HepG2 (cell line): ENCODE measurements around the gene SNED1. TPM values are rescaled to one million over a fixed set of nuclear protein-coding genes. Genes with fewer than 3 reads are reported as not detected.
A peak's percentile ranks its signal among the peaks of the same experiment; 100 is the strongest.

Source experiments
- ATAC-seq: fragments of 200-7000 bp; cut with Tn5 transposase; 3 replicates; pipeline ENCODE4 v1.9.1; 2020; ENCODE audit warnings: mild to moderate bottlenecking, moderate library complexity
- BruUV-seq: library from RNA; stranded (reverse); fragments of 400-500 nt; replicated peaks from 2 replicates; lab custom pipeline; 2021; lab: Mats Ljungman, UMichigan
- CTCF ChIA-PET: fragments of 300-600 bp; formaldehyde crosslinking; extraction: SDS; loops from one replicate; lab custom pipeline; 2021; ENCODE audit warnings: low total read pairs, inconsistent platforms, low intra/inter-chr PET ratio; lab: Yijun Ruan, JAX
- POLR2A ChIA-PET: fragments of 350-600 bp; sonication (Branson Sonifier 250); formaldehyde crosslinking; loops from one replicate; lab custom pipeline; 2020; ENCODE audit warnings: antibody characterized with exemption, inconsistent platforms; lab: Yijun Ruan, JAX
- DNase-seq: peaks from one replicate; pipeline ENCODE4 v3.0.0-alpha.2; 2015; ENCODE audit warnings: low spot score
- FAIRE-seq: peaks from 3 replicates; lab custom pipeline; 2011; peaks lifted over from hg19 to GRCh38; lab: Jason Lieb, UNC
- H2AFZ ChIP-seq: one replicate; pipeline ENCODE4 v1.6.1; 2011; ENCODE audit warnings: low read length, inconsistent platforms
- H3K27ac ChIP-seq: fragments of 300-600 bp; 3 replicates; pipeline ENCODE4 v1.8.0; 2011; ENCODE audit warnings: mixed run types, mild to moderate bottlenecking, mixed read lengths, low read length, inconsistent platforms; ENCODE audit not compliant: insufficient read depth; ENCODE audit errors: extremely low read length
- H3K27me3 ChIP-seq, 2 experiments: fragments of 200-600 bp in 1 of 2; 2 replicates in 1 of 2; 3 replicates in 1 of 2; pipeline versions ENCODE4 v1.6.0 to v1.8.0; 2011; ENCODE audit warnings: low read length in 2 of 2, mild to moderate bottlenecking in 2 of 2, moderate library complexity in 2 of 2, inconsistent platforms in 1 of 2; ENCODE audit not compliant: insufficient read depth in 2 of 2, control insufficient read depth in 1 of 2
- H3K36me3 ChIP-seq, 2 experiments: fragments of 200-600 bp in 1 of 2; replicated peaks in 1 of 2; 2 replicates in 1 of 2; 3 replicates in 1 of 2; pipeline versions ENCODE4 v1.5.1 to v1.8.0; 2011; ENCODE audit warnings: low read length in 2 of 2, inconsistent platforms in 1 of 2; ENCODE audit not compliant: insufficient read depth in 2 of 2, control insufficient read depth in 1 of 2
- H3K4me1 ChIP-seq: 2 replicates; pipeline ENCODE4 v1.5.1; 2012; ENCODE audit warnings: low read length, inconsistent platforms; ENCODE audit not compliant: insufficient read depth
- H3K4me2 ChIP-seq: 2 replicates; pipeline ENCODE4 v1.6.0; 2011; ENCODE audit warnings: low read depth, low read length, inconsistent platforms
- H3K4me3 ChIP-seq, 3 experiments: fragments of 200-600 bp in 1 of 3; sonication (generic), shearing (Covaris generic) in 1 of 3; replicated peaks in 1 of 3; 2 replicates each; pipeline ENCODE4 v1.5.1; 2011 to 2016; ENCODE audit warnings: low read length in 3 of 3, inconsistent platforms in 2 of 3, low read depth in 2 of 3, mild to moderate bottlenecking in 2 of 3, control low read depth in 1 of 3, mixed read lengths in 1 of 3; ENCODE audit not compliant: insufficient read depth in 1 of 3
- H3K79me2 ChIP-seq: one replicate; pipeline ENCODE4 v1.6.1; 2011; ENCODE audit warnings: low read length, inconsistent platforms; ENCODE audit not compliant: insufficient read depth
- H3K9ac ChIP-seq: 2 replicates; pipeline ENCODE4 v1.6.0; 2011; ENCODE audit warnings: mild to moderate bottlenecking, low read depth, low read length, inconsistent platforms; ENCODE audit not compliant: insufficient read depth
- H3K9me3 ChIP-seq: 2 replicates; pipeline ENCODE4 v1.5.1; 2012; ENCODE audit warnings: mild to moderate bottlenecking, low read length
- H4K20me1 ChIP-seq: 2 replicates; pipeline ENCODE4 v1.6.0; 2011; ENCODE audit warnings: inconsistent platforms, mild to moderate bottlenecking, low read length, moderate library complexity; ENCODE audit not compliant: insufficient read depth
- ATAD3A ChIP-seq: sonication (generic); formaldehyde crosslinking; IDR thresholded peaks from 2 replicates; pipeline ENCODE4 v1.4.0; 2020; ENCODE audit warnings: missing genetic modification reagents
- ATM ChIP-seq: fragments of 450-650 bp; IDR thresholded peaks from 2 replicates; pipeline ENCODE4 v1.7.1; 2017; ENCODE audit warnings: mild to moderate bottlenecking, borderline replicate concordance
- EZH2 ChIP-seq: conservative IDR thresholded peaks from 2 replicates; pipeline ENCODE4 v1.6.1; 2012; ENCODE audit warnings: mild to moderate bottlenecking, low read depth, low read length, moderate library complexity
- MYNN ChIP-seq: sonication (generic); formaldehyde crosslinking; IDR thresholded peaks from 2 replicates; pipeline ENCODE4 v1.4.0; 2020; ENCODE audit warnings: mild to moderate bottlenecking, low read depth, missing genetic modification reagents
- NR2F2 ChIP-seq: IDR thresholded peaks from 2 replicates; pipeline ENCODE4 v1.6.1; 2012; ENCODE audit warnings: low read depth, inconsistent platforms, borderline replicate concordance
- TBL1XR1 ChIP-seq: fragments of 150-350 bp; IDR thresholded peaks from 2 replicates; pipeline ENCODE4 v1.6.1; 2014; ENCODE audit warnings: borderline replicate concordance, low read length; ENCODE audit not compliant: partially characterized antibody
- ZNF329 ChIP-seq: sonication (generic); formaldehyde crosslinking; IDR thresholded peaks from 2 replicates; pipeline ENCODE4 v1.9.0; 2021; ENCODE audit warnings: low read depth, mild to moderate bottlenecking, missing genetic modification reagents
- ZNF350 ChIP-seq: sonication (generic); formaldehyde crosslinking; IDR thresholded peaks from 2 replicates; pipeline ENCODE4 v1.4.0; 2020; ENCODE audit warnings: mild to moderate bottlenecking, low read depth, missing genetic modification reagents, borderline replicate concordance
- ZNF720 ChIP-seq: sonication (generic); formaldehyde crosslinking; IDR thresholded peaks from 2 replicates; pipeline ENCODE4 v1.4.0; 2020; ENCODE audit warnings: missing genetic modification reagents
- ZNF83 ChIP-seq: sonication (generic); formaldehyde crosslinking; IDR thresholded peaks from 2 replicates; pipeline ENCODE4 v1.4.0; 2020; ENCODE audit warnings: missing genetic modification reagents, mild to moderate bottlenecking, borderline replicate concordance
- ZSCAN21 ChIP-seq: sonication (generic); formaldehyde crosslinking; IDR thresholded peaks from 2 replicates; pipeline ENCODE4 v1.8.0; 2022; ENCODE audit warnings: mild to moderate bottlenecking, missing genetic modification reagents, moderate library complexity, borderline replicate concordance
- WGBS: methylation state at CpG from one replicate; pipeline ENCODE4 v1.1.6; 2017; ENCODE audit warnings: low lambda C conversion rate; 5-methylcytosine and 5-hydroxymethylcytosine counted together
- in situ Hi-C: cut with HindIII; loops from 2 replicates; pipeline ENCODE4 v1.10.0; 2017; ENCODE audit warnings: low pct_unique_long_range_greater_than_20kb; ENCODE audit not compliant: extremely low pct_ligation_motif_present
- intact Hi-C: fragments of 100-400 bp; cut with micrococcal nuclease; formaldehyde crosslinking; loops from one replicate; pipeline ENCODE4 v1.10.0; 2022; ENCODE audit not compliant: unreplicated experiment
- polyA plus RNA-seq, 8 experiments: library from polyadenylated mRNA; depleted of rRNA in 3 of 8; stranded (reverse) in 7 of 8; unstranded in 1 of 8; fragments of >200 nt; fragmentation: Illumina TruSeq in 4 of 8; extraction: Trizol in 4 of 8; gene quantifications; 2 replicates each; pipeline versions ENCODE4 v1.2.1 to v1.2.3, GENCODE V29; 2011 to 2016; ENCODE audit warnings: low read depth in 4 of 8, missing spikeins in 1 of 8, mixed read lengths in 1 of 8; ENCODE audit not compliant: insufficient read depth in 1 of 8
- total RNA-seq, 5 experiments: library from RNA; depleted of rRNA; stranded (reverse); fragments of >200 nt; fragmentation: Illumina TruSeq; extraction: Trizol; gene quantifications; 2 replicates each; pipeline ENCODE4 v1.2.3, GENCODE V29; 2016; ENCODE audit warnings: low read depth in 1 of 5
- TF ChIP-seq, protein P1 (sequence below): IDR thresholded peaks from 2 replicates; pipeline ENCODE4 v1.6.1; 2012; ENCODE audit warnings: low read length, improper control_type of control experiment
- TF ChIP-seq, protein P2 (sequence below): sonication (generic); formaldehyde crosslinking; IDR thresholded peaks from 2 replicates; pipeline ENCODE4 v1.4.0; 2020; ENCODE audit warnings: missing genetic modification reagents, borderline replicate concordance
- TF ChIP-seq, protein P3 (sequence below), 2 experiments: IDR thresholded peaks; 2 replicates each; pipeline ENCODE4 v1.6.1; 2011 to 2012; ENCODE audit warnings: low read length in 2 of 2, borderline replicate concordance in 1 of 2, low read depth in 1 of 2, mild to moderate bottlenecking in 1 of 2, moderate library complexity in 1 of 2

SNED1 gene
- total and polyA plus RNA-seq, 2 of the 13 experiments (the other 11 are each of a cell fraction or from before 2014, with no cell fraction given) = 0.15 to 0.65 TPM

DNA sequence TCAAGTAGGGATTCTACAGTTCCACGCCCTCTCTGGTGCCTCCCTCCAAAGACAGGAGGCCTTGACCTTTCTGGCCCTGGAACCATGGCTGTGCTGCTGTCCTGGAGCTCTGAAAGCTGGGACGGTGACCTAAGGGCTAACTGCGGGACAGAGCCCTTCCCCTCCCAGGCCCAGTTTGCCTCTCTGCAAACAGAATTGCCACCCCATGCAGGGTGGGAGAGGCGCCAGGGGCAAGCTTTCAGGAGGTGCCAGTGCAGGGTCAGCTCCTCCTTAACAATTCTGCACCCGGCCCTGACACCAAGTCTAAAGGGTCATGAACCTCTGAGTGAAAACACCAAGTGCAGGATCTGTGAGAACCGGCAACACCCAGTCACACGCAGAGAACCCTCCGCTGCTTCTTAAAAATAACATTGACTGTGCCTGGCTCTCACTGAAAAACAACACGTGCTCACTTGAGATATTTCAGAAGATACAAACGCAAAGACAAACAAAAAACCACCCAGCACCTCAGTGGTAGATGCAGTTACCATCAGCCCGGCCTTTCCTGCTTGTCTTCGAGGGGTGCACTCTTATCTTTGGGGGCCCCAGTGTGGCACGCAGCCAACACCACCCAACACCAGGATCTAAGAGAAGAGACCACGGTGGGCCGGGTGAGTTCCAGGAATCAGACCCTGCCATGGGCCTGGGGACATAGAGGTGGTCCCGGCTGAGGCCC lies 1.1 kb upstream of the SNED1 start (continued):
- TF ChIP-seq, protein P1, sequence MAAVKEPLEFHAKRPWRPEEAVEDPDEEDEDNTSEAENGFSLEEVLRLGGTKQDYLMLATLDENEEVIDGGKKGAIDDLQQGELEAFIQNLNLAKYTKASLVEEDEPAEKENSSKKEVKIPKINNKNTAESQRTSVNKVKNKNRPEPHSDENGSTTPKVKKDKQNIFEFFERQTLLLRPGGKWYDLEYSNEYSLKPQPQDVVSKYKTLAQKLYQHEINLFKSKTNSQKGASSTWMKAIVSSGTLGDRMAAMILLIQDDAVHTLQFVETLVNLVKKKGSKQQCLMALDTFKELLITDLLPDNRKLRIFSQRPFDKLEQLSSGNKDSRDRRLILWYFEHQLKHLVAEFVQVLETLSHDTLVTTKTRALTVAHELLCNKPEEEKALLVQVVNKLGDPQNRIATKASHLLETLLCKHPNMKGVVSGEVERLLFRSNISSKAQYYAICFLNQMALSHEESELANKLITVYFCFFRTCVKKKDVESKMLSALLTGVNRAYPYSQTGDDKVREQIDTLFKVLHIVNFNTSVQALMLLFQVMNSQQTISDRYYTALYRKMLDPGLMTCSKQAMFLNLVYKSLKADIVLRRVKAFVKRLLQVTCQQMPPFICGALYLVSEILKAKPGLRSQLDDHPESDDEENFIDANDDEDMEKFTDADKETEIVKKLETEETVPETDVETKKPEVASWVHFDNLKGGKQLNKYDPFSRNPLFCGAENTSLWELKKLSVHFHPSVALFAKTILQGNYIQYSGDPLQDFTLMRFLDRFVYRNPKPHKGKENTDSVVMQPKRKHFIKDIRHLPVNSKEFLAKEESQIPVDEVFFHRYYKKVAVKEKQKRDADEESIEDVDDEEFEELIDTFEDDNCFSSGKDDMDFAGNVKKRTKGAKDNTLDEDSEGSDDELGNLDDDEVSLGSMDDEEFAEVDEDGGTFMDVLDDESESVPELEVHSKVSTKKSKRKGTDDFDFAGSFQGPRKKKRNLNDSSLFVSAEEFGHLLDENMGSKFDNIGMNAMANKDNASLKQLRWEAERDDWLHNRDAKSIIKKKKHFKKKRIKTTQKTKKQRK = no peak
- peak; percentile 59; the same call in 1 of the 2 replicates for TF ChIP-seq NR2F2

DNA sequence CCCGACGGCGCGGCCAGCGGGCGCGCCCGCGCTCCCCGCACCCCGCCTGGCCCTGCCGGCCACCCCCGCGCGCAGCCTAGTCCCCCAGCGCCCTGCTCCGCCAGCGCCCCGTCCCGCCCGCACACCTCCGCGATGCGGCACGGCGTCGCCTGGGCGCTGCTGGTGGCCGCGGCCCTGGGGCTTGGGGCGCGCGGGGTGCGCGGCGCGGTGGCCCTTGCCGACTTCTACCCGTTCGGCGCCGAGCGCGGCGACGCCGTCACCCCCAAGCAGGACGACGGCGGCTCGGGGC lies 232 bp downstream of the SNED1 start:
- Histone ChIP-seq H3K9me3 (peaks cover under 1% of the 10 kb centered on the region; the same call in 1 of the 2 replicates), H4K20me1 (no peaks in the 10 kb centered on the region), H3K36me3 (no peaks in the 10 kb centered on the region), H3K9ac (no peak overlapping the region), H3K4me2 (peak overlapping the region; percentile 85), H3K4me1 (peaks cover 47% of the 10 kb centered on the region), H3K79me2 (no peaks in the 10 kb centered on the region), H3K27me3 (peaks cover 21 to 59% of the 10 kb centered on the region in 2 experiments; a peak in 4 of 5 replicates), H3K27ac (no peak overlapping the region), H2AFZ (no peak overlapping the region), H3K4me3 (peak overlapping the region; percentile 31 to 77 (median 44); a peak in 4 of 6 replicates)
- DNase-seq = no peak
- in situ Hi-C loops (loop anchor here (5.0 kb wide), 1 partner anchor 151 kb away; no protein-coding TSS in a partner anchor), intact Hi-C loops (no loop called here)
- no CpG with 5 or more reads among the region's 51 CpGs for WGBS
- FAIRE-seq = no peak
- ATAC-seq = no peak
- BruUV-seq = no TSS peak
- ChIA-PET CTCF (no interaction called here), POLR2A (no interaction called here)
- TF ChIP-seq ZNF83 = no peak
- no peak for TF ChIP-seq ATM
- TF ChIP-seq TBL1XR1 = no peak
- TF ChIP-seq ZNF720 (CRISPR knock-in tag) = no peak
- TF ChIP-seq, protein P2, sequence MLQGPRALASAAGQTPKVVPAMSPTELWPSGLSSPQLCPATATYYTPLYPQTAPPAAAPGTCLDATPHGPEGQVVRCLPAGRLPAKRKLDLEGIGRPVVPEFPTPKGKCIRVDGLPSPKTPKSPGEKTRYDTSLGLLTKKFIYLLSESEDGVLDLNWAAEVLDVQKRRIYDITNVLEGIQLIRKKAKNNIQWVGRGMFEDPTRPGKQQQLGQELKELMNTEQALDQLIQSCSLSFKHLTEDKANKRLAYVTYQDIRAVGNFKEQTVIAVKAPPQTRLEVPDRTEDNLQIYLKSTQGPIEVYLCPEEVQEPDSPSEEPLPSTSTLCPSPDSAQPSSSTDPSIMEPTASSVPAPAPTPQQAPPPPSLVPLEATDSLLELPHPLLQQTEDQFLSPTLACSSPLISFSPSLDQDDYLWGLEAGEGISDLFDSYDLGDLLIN (CRISPR knock-in tag) = no peak
- 0 out of 2 replicates have a peak, but pooled peaks have one; percentile 30 for TF ChIP-seq ZSCAN21 (CRISPR knock-in tag)
- TF ChIP-seq MYNN (CRISPR knock-in tag) = no peak
- TF ChIP-seq ATAD3A (CRISPR knock-in tag) = no peak
- TF ChIP-seq ZNF350 (CRISPR knock-in tag) = no peak
- no peak for TF ChIP-seq EZH2
- TF ChIP-seq, protein P3, sequence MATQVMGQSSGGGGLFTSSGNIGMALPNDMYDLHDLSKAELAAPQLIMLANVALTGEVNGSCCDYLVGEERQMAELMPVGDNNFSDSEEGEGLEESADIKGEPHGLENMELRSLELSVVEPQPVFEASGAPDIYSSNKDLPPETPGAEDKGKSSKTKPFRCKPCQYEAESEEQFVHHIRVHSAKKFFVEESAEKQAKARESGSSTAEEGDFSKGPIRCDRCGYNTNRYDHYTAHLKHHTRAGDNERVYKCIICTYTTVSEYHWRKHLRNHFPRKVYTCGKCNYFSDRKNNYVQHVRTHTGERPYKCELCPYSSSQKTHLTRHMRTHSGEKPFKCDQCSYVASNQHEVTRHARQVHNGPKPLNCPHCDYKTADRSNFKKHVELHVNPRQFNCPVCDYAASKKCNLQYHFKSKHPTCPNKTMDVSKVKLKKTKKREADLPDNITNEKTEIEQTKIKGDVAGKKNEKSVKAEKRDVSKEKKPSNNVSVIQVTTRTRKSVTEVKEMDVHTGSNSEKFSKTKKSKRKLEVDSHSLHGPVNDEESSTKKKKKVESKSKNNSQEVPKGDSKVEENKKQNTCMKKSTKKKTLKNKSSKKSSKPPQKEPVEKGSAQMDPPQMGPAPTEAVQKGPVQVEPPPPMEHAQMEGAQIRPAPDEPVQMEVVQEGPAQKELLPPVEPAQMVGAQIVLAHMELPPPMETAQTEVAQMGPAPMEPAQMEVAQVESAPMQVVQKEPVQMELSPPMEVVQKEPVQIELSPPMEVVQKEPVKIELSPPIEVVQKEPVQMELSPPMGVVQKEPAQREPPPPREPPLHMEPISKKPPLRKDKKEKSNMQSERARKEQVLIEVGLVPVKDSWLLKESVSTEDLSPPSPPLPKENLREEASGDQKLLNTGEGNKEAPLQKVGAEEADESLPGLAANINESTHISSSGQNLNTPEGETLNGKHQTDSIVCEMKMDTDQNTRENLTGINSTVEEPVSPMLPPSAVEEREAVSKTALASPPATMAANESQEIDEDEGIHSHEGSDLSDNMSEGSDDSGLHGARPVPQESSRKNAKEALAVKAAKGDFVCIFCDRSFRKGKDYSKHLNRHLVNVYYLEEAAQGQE (IDR thresholded peaks at IDR 0.05; ENCODE audit: borderline replicate concordance in 1 of 2, low read depth in 1 of 2, low read length in 2 of 2) = no peak
- 0 out of 2 replicates have a peak, but pooled peaks have one; percentile 1 for TF ChIP-seq ZNF329 (CRISPR knock-in tag)
